ENCODE measurements around the gene KREMEN2. TPM values are rescaled to one million over a fixed set of nuclear protein-coding genes. Genes with fewer than 3 reads are reported as not detected.
A peak's percentile ranks its signal among the peaks of the same experiment; 100 is the strongest.

KREMEN2 gene
- total and polyA plus RNA-seq, 2 of the 13 experiments (the other 11 are each of a cell fraction or from before 2014, with no cell fraction given): 0.48 to 1.2 TPM

- Histone ChIP-seq H3K9me3 (ENCODE audit: low read length) (no peaks in the 10 kb centered on the region), H3K9ac (ENCODE audit: insufficient read depth, low read depth, low read length) (peak overlapping the region; percentile 94), H4K20me1 (ENCODE audit: insufficient read depth, low read length) (no peaks in the 10 kb centered on the region), H3K4me1 (ENCODE audit: insufficient read depth, low read length) (peaks cover 26% of the 10 kb centered on the region), H2AFZ (ENCODE audit: low read length) (no peak overlapping the region), H3K4me2 (ENCODE audit: low read depth, low read length) (peak overlapping the region; percentile 96), H3K36me3 (replicated peaks in 1 of 2; ENCODE audit: control insufficient read depth in 1 of 2, insufficient read depth in 2 of 2, low read length in 2 of 2) (peaks cover 2 to 17% of the 10 kb centered on the region in 2 experiments; a peak in 3 of 5 replicates), H3K27ac (ENCODE audit: extremely low read length, insufficient read depth, low read length) (peak overlapping the region; percentile 87), H3K79me2 (ENCODE audit: insufficient read depth, low read length) (peaks cover 8% of the 10 kb centered on the region), H3K27me3 (ENCODE audit: control insufficient read depth in 1 of 2, insufficient read depth in 2 of 2, low read length in 2 of 2) (0 out of 5 replicates have a peak, but pooled peaks cover 0 to 4% of the 10 kb centered on the region in 2 experiments), H3K4me3 (replicated peaks in 1 of 3; ENCODE audit: insufficient read depth in 1 of 3, low read depth in 2 of 3, low read length in 3 of 3) (peak overlapping the region; percentile 86 to 95 (median 88))
- POLR2A ChIA-PET: interaction anchor here (0.7 to 3.9 kb wide), 9 partner anchors 8 to 74 kb away, joined by 4 to 48 read pairs (median 8); partner anchors contain the start of genes FLYWCH1, HCFC1R1, KREMEN2 and PAQR4
- WGBS (ENCODE audit: low lambda C conversion rate): 2% methylated on average over 22 of the region's 43 CpGs
- in situ Hi-C loops (cut with HindIII; ENCODE audit: extremely low pct_ligation_motif_present, low pct_unique_long_range_greater_than_20kb) (no loop called here), intact Hi-C loops (cut with micrococcal nuclease; ENCODE audit: unreplicated experiment) (no loop called here)
- FAIRE-seq (no peak), ATAC-seq (peak; percentile 2; the same call in 2 of the 3 replicates), DNase-seq (ENCODE audit: low spot score) (no peak)
- CTCF ChIA-PET (ENCODE audit: low intra/inter-chr PET ratio, low total read pairs): no interaction called here
- BruUV-seq (replicated peaks): TSS peak; percentile 55
- TF ChIP-seq ZNF407 (CRISPR knock-in tag; IDR thresholded peaks at IDR 0.05; ENCODE audit: not compliant biosample characterization) (peak; percentile 5), BATF2 (CRISPR knock-in tag; IDR thresholded peaks at IDR 0.05) (no peak), ZNF20 (CRISPR knock-in tag; IDR thresholded peaks at IDR 0.05) (no peak), ZNF687 (CRISPR knock-in tag; IDR thresholded peaks at IDR 0.05) (0 out of 2 replicates have a peak, but pooled peaks have one; percentile 1), ADNP (CRISPR knock-in tag; IDR thresholded peaks at IDR 0.05) (no peak), ZNF776 (CRISPR knock-in tag; IDR thresholded peaks at IDR 0.05) (no peak), ZFX (CRISPR knock-in tag; IDR thresholded peaks at IDR 0.05; ENCODE audit: low read depth) (peak; percentile 23; the same call in 1 of the 2 replicates), ZNF746 (CRISPR knock-in tag; IDR thresholded peaks at IDR 0.05) (no peak)
Measured at GRCh38 chr16:2979669-2980226, 15.7 kb downstream of the KREMEN2 start.

Measured in HepG2 (cell line).